ENCODE measurements around the gene PBX4. TPM values are rescaled to one million over a fixed set of nuclear protein-coding genes. Genes with fewer than 3 reads are reported as not detected.

PBX4 gene
- total RNA-seq, 1 experiment from 2014 or later: 2.6 TPM

GRCh38 chr19:19575411-19575810, 43.1 kb downstream of the PBX4 start:
- in situ Hi-C loops (cut with HindIII; ENCODE audit: low pct_unique_long_range_greater_than_20kb, low sequenced_read_pairs): no loop called here
- no peak for DNase-seq (ENCODE audit: low read depth)

- in situ Hi-C loops (cut with HindIII; ENCODE audit: low pct_unique_long_range_greater_than_20kb, low sequenced_read_pairs): no loop called here
- no peak for DNase-seq (ENCODE audit: low read depth)
These were observed 47.3 kb downstream of the PBX4 start for GRCh38 chr19:19571071-19571786.

- in situ Hi-C loops (cut with HindIII; ENCODE audit: low pct_unique_long_range_greater_than_20kb, low sequenced_read_pairs): no loop called here
- no peak for DNase-seq (ENCODE audit: low read depth)
These were observed 47.9 kb downstream of the PBX4 start for GRCh38 chr19:19570571-19570970.

- DNase-seq (ENCODE audit: low read depth): no peak
- in situ Hi-C loops (cut with HindIII; ENCODE audit: low pct_unique_long_range_greater_than_20kb, low sequenced_read_pairs): no loop called here
These were observed 49.4 kb downstream of the PBX4 start for GRCh38 chr19:19568802-19569756.

GRCh38 chr19:19567391-19567790, 51.1 kb downstream of the PBX4 start:
- in situ Hi-C loops (cut with HindIII; ENCODE audit: low pct_unique_long_range_greater_than_20kb, low sequenced_read_pairs): no loop called here
- DNase-seq (ENCODE audit: low read depth): no peak

GRCh38 chr19:19566306-19566705, 52.2 kb downstream of the PBX4 start:
- in situ Hi-C loops (cut with HindIII; ENCODE audit: low pct_unique_long_range_greater_than_20kb, low sequenced_read_pairs): no loop called here
- DNase-seq (ENCODE audit: low read depth): peak; percentile 64

GRCh38 chr19:19563348-19563848, 55.1 kb downstream of the PBX4 start:
- no peak for DNase-seq (ENCODE audit: low read depth)
- in situ Hi-C loops (cut with HindIII; ENCODE audit: low pct_unique_long_range_greater_than_20kb, low sequenced_read_pairs): no loop called here

GRCh38 chr19:19562665-19563347, 55.7 kb downstream of the PBX4 start:
- DNase-seq (ENCODE audit: low read depth): no peak
- in situ Hi-C loops (cut with HindIII; ENCODE audit: low pct_unique_long_range_greater_than_20kb, low sequenced_read_pairs): no loop called here

- in situ Hi-C loops (cut with HindIII; ENCODE audit: low pct_unique_long_range_greater_than_20kb, low sequenced_read_pairs): no loop called here
- DNase-seq (ENCODE audit: low read depth): no peak
These were observed 56.4 kb downstream of the PBX4 start for GRCh38 chr19:19561946-19562664.

- in situ Hi-C loops (cut with HindIII; ENCODE audit: low pct_unique_long_range_greater_than_20kb, low sequenced_read_pairs): no loop called here
- no peak for DNase-seq (ENCODE audit: low read depth)
These were observed 58.6 kb downstream of the PBX4 start for GRCh38 chr19:19559931-19560330.

GRCh38 chr19:19558636-19559035, 59.9 kb downstream of the PBX4 start:
- in situ Hi-C loops (cut with HindIII; ENCODE audit: low pct_unique_long_range_greater_than_20kb, low sequenced_read_pairs): no loop called here
- no peak for DNase-seq (ENCODE audit: low read depth)

- in situ Hi-C loops (cut with HindIII; ENCODE audit: low pct_unique_long_range_greater_than_20kb, low sequenced_read_pairs): no loop called here
These were observed 60.4 kb downstream of the PBX4 start for GRCh38 chr19:19558055-19558454.

GRCh38 chr19:19554074-19555023, 64.1 kb downstream of the PBX4 start:
- no peak for DNase-seq (ENCODE audit: low read depth)
- in situ Hi-C loops (cut with HindIII; ENCODE audit: low pct_unique_long_range_greater_than_20kb, low sequenced_read_pairs): no loop called here

More at GRCh38 chr19:19558055-19558454, 60.4 kb downstream of the PBX4 start:
- DNase-seq (ENCODE audit: low read depth): no peak

GRCh38 chr19:19553670-19554069, 64.8 kb downstream of the PBX4 start:
- no peak for DNase-seq (ENCODE audit: low read depth)
- in situ Hi-C loops (cut with HindIII; ENCODE audit: low pct_unique_long_range_greater_than_20kb, low sequenced_read_pairs): no loop called here

GRCh38 chr19:19552798-19553197, 65.7 kb downstream of the PBX4 start:
- in situ Hi-C loops (cut with HindIII; ENCODE audit: low pct_unique_long_range_greater_than_20kb, low sequenced_read_pairs): no loop called here
- no peak for DNase-seq (ENCODE audit: low read depth)

GRCh38 chr19:19551853-19552192, 66.7 kb downstream of the PBX4 start:
- no peak for DNase-seq (ENCODE audit: low read depth)
- in situ Hi-C loops (cut with HindIII; ENCODE audit: low pct_unique_long_range_greater_than_20kb, low sequenced_read_pairs): no loop called here

Data from Caki2 (cell line).